ENCODE data around the gene VCX3A.
"Not testable (repeated sequence)": the region's sequence is repeated elsewhere in the genome, so short reads cannot be mapped to it uniquely, and the experiment has no call there.

The VCX3A gene

DNA sequence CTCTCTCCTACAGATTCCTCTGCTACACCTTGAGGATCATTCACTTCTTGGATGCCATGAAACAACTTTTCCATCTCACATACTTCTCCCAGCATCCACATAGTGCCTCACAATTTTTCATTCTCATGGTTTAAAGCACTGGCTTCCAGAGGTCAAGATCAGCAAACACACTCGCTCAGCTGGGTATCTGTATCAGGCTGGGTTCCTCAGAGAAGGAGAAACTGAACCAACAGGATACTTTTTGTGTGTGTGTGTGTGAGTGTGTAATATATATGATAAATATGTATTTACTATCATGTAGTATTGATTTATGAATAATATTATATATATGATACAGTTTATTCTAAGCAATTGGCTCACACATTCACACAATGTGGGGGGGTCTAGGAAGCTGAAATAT, at the start of gene VCX3A:
TSS of gene VCX3A (minus strand) at position 101 of the 400 bp plus-strand sequence. CDS start 621 bp downstream, outside the sequence.
- FAIRE-seq; DNase-seq (ENCODE audit: insufficient read length, low spot score): not testable (repeated sequence)

GRCh38 chrX:6574762-6575161, 39.8 kb upstream of the VCX3A start:
- FAIRE-seq (no peak), DNase-seq (ENCODE audit: insufficient read length, low spot score) (no peak)
- no peak for TF ChIP-seq CTCF (IDR thresholded peaks at IDR 0.05; ENCODE audit: insufficient read depth, missing control alignments)

GRCh38 chrX:6568031-6568430, 33.1 kb upstream of the VCX3A start:
- TF ChIP-seq CTCF (IDR thresholded peaks at IDR 0.05; ENCODE audit: insufficient read depth, missing control alignments) = no peak
- FAIRE-seq (no peak), DNase-seq (ENCODE audit: insufficient read length, low spot score) (no peak)

DNA sequence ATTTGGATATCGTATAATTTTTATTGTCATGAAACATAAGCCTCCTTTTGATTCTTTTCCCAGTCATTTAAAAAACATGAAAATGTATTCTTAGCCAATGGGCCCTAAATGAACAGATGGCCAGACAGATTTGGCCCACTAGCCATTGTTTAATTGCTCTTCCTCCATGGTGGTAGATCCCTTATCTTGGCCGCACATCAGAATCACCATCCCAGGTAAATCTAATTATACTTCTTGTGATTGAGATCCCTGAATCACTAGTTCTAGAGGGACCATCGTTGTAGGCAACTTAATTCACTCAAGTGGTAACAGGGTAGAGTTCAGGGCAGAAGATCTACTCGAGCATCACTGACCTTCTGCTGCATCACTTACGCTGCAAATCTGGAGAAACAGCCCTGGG, 24.1 kb upstream of the VCX3A start:
- no peak for DNase-seq (ENCODE audit: insufficient read length, low spot score)
- no peak for TF ChIP-seq CTCF (IDR thresholded peaks at IDR 0.05; ENCODE audit: insufficient read depth, missing control alignments)
- no peak for FAIRE-seq

- DNase-seq (ENCODE audit: insufficient read length, low spot score) (no peak), FAIRE-seq (no peak)
- TF ChIP-seq CTCF (IDR thresholded peaks at IDR 0.05; ENCODE audit: insufficient read depth, missing control alignments) = no peak
These were observed 22.8 kb upstream of the VCX3A start for GRCh38 chrX:6557690-6558089.

DNA sequence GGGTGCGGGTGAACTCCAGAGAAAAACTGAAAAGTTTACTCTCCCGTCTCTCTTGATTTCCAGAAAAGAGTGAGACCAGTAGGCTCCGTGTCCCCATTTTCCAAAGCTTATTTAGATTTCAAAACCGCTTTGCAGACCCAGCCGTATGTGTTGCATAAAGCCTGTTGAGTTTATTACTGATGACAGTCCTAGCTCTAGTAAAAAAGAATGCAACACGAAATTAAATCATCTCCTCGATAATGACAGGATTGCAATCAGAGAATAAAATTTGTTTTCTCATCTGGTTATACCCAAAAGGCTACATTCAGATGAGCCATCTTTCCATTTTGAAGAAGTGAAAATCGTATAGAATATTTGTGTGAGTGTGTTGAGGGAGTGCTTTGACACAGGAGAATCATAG, 16.1 kb upstream of the VCX3A start:
- FAIRE-seq (no peak), DNase-seq (ENCODE audit: insufficient read length, low spot score) (no peak)
- no peak for TF ChIP-seq CTCF (IDR thresholded peaks at IDR 0.05; ENCODE audit: insufficient read depth, missing control alignments)

GRCh38 chrX:6545712-6546111, 10.8 kb upstream of the VCX3A start:
- TF ChIP-seq CTCF (IDR thresholded peaks at IDR 0.05; ENCODE audit: insufficient read depth, missing control alignments) = no peak
- no peak for FAIRE-seq

DNA sequence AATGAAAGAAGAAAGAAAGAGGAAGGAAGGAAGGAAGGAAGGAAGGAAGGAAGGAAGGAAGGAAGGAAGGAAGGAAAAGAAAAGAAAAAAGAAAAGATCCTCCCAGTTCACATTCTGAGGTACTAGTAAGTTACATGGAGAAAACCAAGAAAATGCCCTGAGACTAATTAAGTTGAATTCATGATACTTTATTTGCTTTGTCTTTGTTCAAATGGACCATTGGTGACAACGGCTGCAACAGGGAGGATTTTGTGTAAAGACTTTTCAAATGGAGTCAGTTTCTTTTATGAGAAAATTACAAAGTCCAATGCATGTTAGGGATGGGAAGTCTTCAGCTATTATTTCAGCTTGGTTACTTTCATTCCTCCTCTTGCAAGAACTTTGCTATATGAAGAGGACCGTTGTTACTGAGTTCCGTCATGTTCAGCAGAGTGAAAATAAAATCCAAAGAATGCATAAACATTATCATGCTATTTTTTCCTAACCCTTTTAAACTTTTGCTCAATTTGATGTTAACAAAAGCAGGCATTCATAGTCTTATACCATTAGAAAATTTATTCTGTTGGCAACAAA, 8.3 kb downstream of the VCX3A start:
- FAIRE-seq (no peak), DNase-seq (ENCODE audit: insufficient read length, low spot score) (no peak)
- TF ChIP-seq CTCF (IDR thresholded peaks at IDR 0.05; ENCODE audit: insufficient read depth, missing control alignments) = no peak

More at GRCh38 chrX:6545712-6546111, 10.8 kb upstream of the VCX3A start:
- no peak for DNase-seq (ENCODE audit: insufficient read length, low spot score)
